IMR-90 (cell line): ENCODE measurements around the gene ZBTB7B. TPM values are rescaled to one million over a fixed set of nuclear protein-coding genes. Genes with fewer than 3 reads are reported as not detected.

Experiments
- ATAC-seq: fragments of 200-7000 bp; cut with Tn5 transposase; 2 replicates; pipeline ENCODE4 v1.9.1; 2020; ENCODE audit warnings: low read depth, mild to moderate bottlenecking, moderate library complexity
- BruUV-seq: library from RNA; stranded (reverse); fragments of 400-500 nt; replicated peaks from 2 replicates; lab custom pipeline; 2021; lab: Mats Ljungman, UMichigan
- CTCF ChIA-PET: fragments of 300-600 bp; formaldehyde crosslinking; extraction: SDS; loops from one replicate; lab custom pipeline; 2021; ENCODE audit warnings: antibody characterized with exemption; lab: Yijun Ruan, JAX
- POLR2A ChIA-PET: fragments of 300-600 bp; sonication (Branson Sonifier 250); formaldehyde crosslinking; loops from one replicate; lab custom pipeline; 2022; ENCODE audit warnings: antibody characterized with exemption; ENCODE audit not compliant: unreplicated experiment; lab: Charles Lee
- DNase-seq: peaks from one replicate; pipeline ENCODE4 v3.0.0; 2013
- H2AFZ ChIP-seq: replicated peaks from 2 replicates; pipeline ENCODE3; 2013; ENCODE audit warnings: low read length, mild to moderate bottlenecking; ENCODE audit not compliant: poor library complexity
- H2AK5ac ChIP-seq: 2 replicates; pipeline ENCODE4 v1.6.1; 2013; ENCODE audit warnings: low read depth, low read length, inconsistent platforms
- H2AK9ac ChIP-seq: replicated peaks from 2 replicates; pipeline ENCODE3; 2013; ENCODE audit warnings: mild to moderate bottlenecking, low read depth, low read length, moderate library complexity; ENCODE audit not compliant: poor library complexity
- H2BK120ac ChIP-seq: 2 replicates; pipeline ENCODE4 v1.6.1; 2013; ENCODE audit warnings: low read depth, low read length, inconsistent platforms
- H2BK15ac ChIP-seq: 3 replicates; pipeline ENCODE4 v1.6.1; 2013; ENCODE audit warnings: low read depth, low read length, inconsistent platforms
- H2BK20ac ChIP-seq: 2 replicates; pipeline ENCODE4 v1.6.1; 2013; ENCODE audit warnings: low read depth, mild to moderate bottlenecking, inconsistent platforms, low read length, moderate library complexity
- H2BK5ac ChIP-seq: 2 replicates; pipeline ENCODE4 v1.6.1; 2013; ENCODE audit warnings: mild to moderate bottlenecking, low read depth, low read length, inconsistent platforms; ENCODE audit not compliant: poor library complexity, severe bottlenecking
- H3K14ac ChIP-seq: replicated peaks from 2 replicates; pipeline ENCODE4 v1.6.1; 2013; ENCODE audit warnings: low read depth, low read length, inconsistent platforms
- H3K18ac ChIP-seq: 2 replicates; pipeline ENCODE4 v1.6.1; 2013; ENCODE audit warnings: low read depth, low read length, control low read depth
- H3K23ac ChIP-seq: 2 replicates; pipeline ENCODE4 v1.6.1; 2013; ENCODE audit warnings: low read depth, low read length, inconsistent platforms
- H3K27ac ChIP-seq: 2 replicates; pipeline ENCODE4 v1.5.1; 2013; ENCODE audit warnings: mild to moderate bottlenecking, control low read depth, low read length; ENCODE audit not compliant: insufficient read depth
- H3K27me3 ChIP-seq: 2 replicates; pipeline ENCODE4 v1.6.1; 2013; ENCODE audit warnings: low read length; ENCODE audit not compliant: control insufficient read depth, insufficient read depth
- H3K36me3 ChIP-seq: 2 replicates; pipeline ENCODE4 v1.6.1; 2013; ENCODE audit warnings: low read length, mixed read lengths; ENCODE audit not compliant: control insufficient read depth, insufficient read depth
- H3K4ac ChIP-seq: 2 replicates; pipeline ENCODE4 v1.6.1; 2013; ENCODE audit warnings: low read depth, low read length, inconsistent platforms
- H3K4me1 ChIP-seq: 2 replicates; pipeline ENCODE4 v1.6.1; 2013; ENCODE audit warnings: low read length, mixed read lengths; ENCODE audit not compliant: control insufficient read depth, insufficient read depth
- H3K4me2 ChIP-seq: 2 replicates; pipeline ENCODE4 v1.6.1; 2013; ENCODE audit warnings: low read depth, mild to moderate bottlenecking, control low read depth, low read length, moderate library complexity
- H3K4me3 ChIP-seq: 2 replicates; pipeline ENCODE4 v1.5.1; 2013; ENCODE audit warnings: low read depth, mild to moderate bottlenecking, control low read depth, low read length, moderate library complexity; ENCODE audit not compliant: insufficient read depth
- H3K56ac ChIP-seq: 2 replicates; pipeline ENCODE4 v1.6.1; 2013; ENCODE audit warnings: low read length, inconsistent platforms; ENCODE audit not compliant: insufficient read depth; ENCODE audit errors: extremely low read depth
- H3K79me1 ChIP-seq, 2 experiments: 2 replicates each; pipeline ENCODE4 v1.6.1; 2013; ENCODE audit warnings: low read length in 2 of 2, inconsistent platforms in 1 of 2, low read depth in 1 of 2
- H3K9ac ChIP-seq: 2 replicates; pipeline ENCODE4 v1.6.1; 2013; ENCODE audit warnings: low read depth, low read length, control low read depth
- H3K9me1 ChIP-seq: 2 replicates; pipeline ENCODE4 v1.6.1; 2013; ENCODE audit warnings: low read length, inconsistent platforms; ENCODE audit not compliant: insufficient read depth
- H3K9me3 ChIP-seq: 2 replicates; pipeline ENCODE4 v1.6.1; 2013; ENCODE audit warnings: low read length; ENCODE audit not compliant: control insufficient read depth, insufficient read depth
- H4K20me1 ChIP-seq: 2 replicates; pipeline ENCODE4 v1.6.1; 2013; ENCODE audit warnings: low read length, inconsistent platforms; ENCODE audit not compliant: insufficient read depth
- H4K5ac ChIP-seq: 2 replicates; pipeline ENCODE4 v1.6.1; 2013; ENCODE audit warnings: mild to moderate bottlenecking, low read depth, low read length, control low read depth
- H4K8ac ChIP-seq, 2 experiments: 2 replicates each; pipeline ENCODE4 v1.6.1; 2013; ENCODE audit warnings: low read depth in 2 of 2, low read length in 2 of 2, control low read depth in 1 of 2, inconsistent platforms in 1 of 2
- H4K91ac ChIP-seq: 2 replicates; pipeline ENCODE4 v1.6.1; 2013; ENCODE audit warnings: low read depth, low read length, inconsistent platforms; ENCODE audit not compliant: insufficient read depth
- BHLHE40 ChIP-seq: fragments of 150-350 bp; IDR thresholded peaks from 2 replicates; pipeline ENCODE4 v1.6.1; 2016; ENCODE audit warnings: mild to moderate bottlenecking, low read depth, low read length
- CEBPB ChIP-seq: IDR thresholded peaks from 2 replicates; pipeline ENCODE4 v1.6.1; 2012; ENCODE audit warnings: low read depth, low read length, improper control_type of control experiment
- CHD1 ChIP-seq: IDR thresholded peaks from 2 replicates; pipeline ENCODE4 v1.6.1; 2012; ENCODE audit warnings: low read depth, low read length, improper control_type of control experiment
- FOS ChIP-seq: fragments of 150-350 bp; IDR thresholded peaks from 2 replicates; pipeline ENCODE4 v1.6.1; 2016; ENCODE audit warnings: low read depth, low read length
- MAZ ChIP-seq: IDR thresholded peaks from 2 replicates; pipeline ENCODE4 v1.6.1; 2012; ENCODE audit warnings: low read depth, mild to moderate bottlenecking, low read length, improper control_type of control experiment, moderate library complexity, borderline replicate concordance
- MXI1 ChIP-seq: IDR thresholded peaks from 2 replicates; pipeline ENCODE4 v1.6.1; 2012; ENCODE audit warnings: low read depth, mild to moderate bottlenecking, low read length, moderate library complexity, borderline replicate concordance
- NFE2L2 ChIP-seq: fragments of 150-350 bp; IDR thresholded peaks from 2 replicates; pipeline ENCODE4 v1.6.1; 2016; ENCODE audit warnings: low read depth, mild to moderate bottlenecking, low read length
- RAD21 ChIP-seq: IDR thresholded peaks from 2 replicates; pipeline ENCODE4 v1.6.1; 2012; ENCODE audit warnings: low read length, improper control_type of control experiment
- RCOR1 ChIP-seq: IDR thresholded peaks from 2 replicates; pipeline ENCODE4 v1.6.1; 2012; ENCODE audit warnings: mild to moderate bottlenecking, low read length, improper control_type of control experiment; ENCODE audit not compliant: insufficient replicate concordance
- RFX5 ChIP-seq: IDR thresholded peaks from 2 replicates; pipeline ENCODE4 v1.8.0; 2012; ENCODE audit warnings: low read depth, mild to moderate bottlenecking, low read length, moderate library complexity
- SMC3 ChIP-seq: fragments of 150-350 bp; IDR thresholded peaks from 2 replicates; pipeline ENCODE4 v1.6.1; 2016; ENCODE audit warnings: low read depth, mild to moderate bottlenecking, antibody characterized with exemption, low read length, moderate library complexity
- WGBS, 2 experiments: methylation state at CpG; one replicate each; pipeline versions ENCODE4 v1.1.5 to v1.1.7; 2013; ENCODE audit warnings: missing lambda C conversion rate in 2 of 2; ENCODE audit not compliant: insufficient read length in 1 of 2; ENCODE audit errors: extremely low coverage in 2 of 2; 5-methylcytosine and 5-hydroxymethylcytosine counted together
- dilution Hi-C: fragments of 300-500 bp; cut with HindIII; formaldehyde crosslinking; loops from one replicate; pipeline ENCODE4 v1.14.3; 2018; ENCODE audit warnings: low sequenced_read_pairs; ENCODE audit not compliant: unreplicated experiment
- in situ Hi-C: fragments of 300-500 bp; cut with MboI; formaldehyde crosslinking; loops from 3 replicates; pipeline ENCODE4 v1.14.3; 2019; ENCODE audit warnings: low sequenced_read_pairs, inconsistent platforms, mixed read lengths
- intact Hi-C: fragments of 100-400 bp; cut with micrococcal nuclease; formaldehyde crosslinking; loops from 2 replicates; pipeline ENCODE4 v1.10.0; 2022
- polyA plus RNA-seq, 3 experiments: library from polyadenylated mRNA; depleted of rRNA; stranded (reverse); fragments of >200 nt; gene quantifications; 2 replicates each; pipeline ENCODE4 v1.2.3, GENCODE V29; 2012; ENCODE audit warnings: low replicate concordance in 1 of 3
- total RNA-seq: library from RNA; depleted of rRNA; stranded (reverse); fragments of >200 nt; gene quantifications from 2 replicates; pipeline ENCODE4 v1.2.3, GENCODE V29; 2012
- TF ChIP-seq, protein P1 (sequence below): conservative IDR thresholded peaks from 2 replicates; pipeline ENCODE4 v1.5.1; 2012; ENCODE audit warnings: mild to moderate bottlenecking, low read depth, low read length, improper control_type of control experiment

Gene ZBTB7B
- total and polyA plus RNA-seq, 2 of the 4 experiments (the other 2 are of a cell fraction), result 7.7 to 17.4 TPM

DNA sequence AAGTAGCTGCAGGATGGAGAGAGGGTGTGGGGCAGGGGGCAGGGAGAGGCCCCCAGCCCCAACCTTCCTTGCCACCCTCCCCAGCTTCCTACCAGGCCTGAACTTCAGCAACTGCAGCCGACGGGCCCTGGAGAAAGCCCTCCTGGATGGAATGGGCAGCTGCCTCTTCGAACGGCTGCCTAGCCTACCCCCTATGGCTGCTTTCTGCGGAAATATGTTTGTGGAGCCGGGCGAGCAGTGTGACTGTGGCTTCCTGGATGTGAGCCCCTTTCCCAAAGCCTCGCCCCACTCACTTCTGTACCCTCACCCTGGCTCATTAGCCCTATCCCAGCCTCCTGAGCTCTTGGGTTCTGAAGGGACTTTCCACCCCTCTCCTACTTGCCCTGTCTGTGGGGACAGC is 54.5 kb downstream of the ZBTB7B start:
- ATAC-seq, result no peak
- Histone ChIP-seq H3K18ac (no peak overlapping the region), H3K27me3 (no peaks in the 10 kb centered on the region), H4K20me1 (peaks cover 9% of the 10 kb centered on the region), H3K79me1 (peaks cover 0 to 8% of the 10 kb centered on the region in 2 experiments; a peak in 2 of 4 replicates), H2BK120ac (no peak overlapping the region), H3K9ac (no peak overlapping the region), H3K9me3 (no peaks in the 10 kb centered on the region), H4K5ac (no peak overlapping the region), H3K14ac (no peak overlapping the region), H4K91ac (no peak overlapping the region), H3K4me1 (peaks cover 4% of the 10 kb centered on the region; the same call in 1 of the 2 replicates), H3K4ac (no peak overlapping the region), H2AFZ (no peak overlapping the region), H3K23ac (no peak overlapping the region), H2AK5ac (no peak overlapping the region), H2AK9ac (no peak overlapping the region), H4K8ac (no peak overlapping the region), H3K36me3 (peaks cover 15% of the 10 kb centered on the region), H2BK20ac (no peak overlapping the region), H2BK15ac (no peak overlapping the region), H3K4me2 (no peak overlapping the region), H3K56ac (no peak overlapping the region), H3K9me1 (no peaks in the 10 kb centered on the region), H3K4me3 (no peak overlapping the region), H2BK5ac (no peak overlapping the region), H3K27ac (no peak overlapping the region)
- in situ Hi-C loops (loop anchor here (10.0 kb wide), 1 partner anchor 102 kb away; the partner anchor contains the start of gene PBXIP1), intact Hi-C loops (no loop called here), dilution Hi-C loops (no loop called here)
- no CpG with 5 or more reads among the region's 8 CpGs for WGBS, 2 experiments
- CTCF ChIA-PET, result interaction anchor here (1.3 kb wide), 1 partner anchor 12 kb away, joined by 5 read pairs; no protein-coding TSS in a partner anchor
- DNase-seq, result no peak
- TF ChIP-seq BHLHE40, result no peak
- TF ChIP-seq RCOR1, result no peak
- TF ChIP-seq, protein P1, sequence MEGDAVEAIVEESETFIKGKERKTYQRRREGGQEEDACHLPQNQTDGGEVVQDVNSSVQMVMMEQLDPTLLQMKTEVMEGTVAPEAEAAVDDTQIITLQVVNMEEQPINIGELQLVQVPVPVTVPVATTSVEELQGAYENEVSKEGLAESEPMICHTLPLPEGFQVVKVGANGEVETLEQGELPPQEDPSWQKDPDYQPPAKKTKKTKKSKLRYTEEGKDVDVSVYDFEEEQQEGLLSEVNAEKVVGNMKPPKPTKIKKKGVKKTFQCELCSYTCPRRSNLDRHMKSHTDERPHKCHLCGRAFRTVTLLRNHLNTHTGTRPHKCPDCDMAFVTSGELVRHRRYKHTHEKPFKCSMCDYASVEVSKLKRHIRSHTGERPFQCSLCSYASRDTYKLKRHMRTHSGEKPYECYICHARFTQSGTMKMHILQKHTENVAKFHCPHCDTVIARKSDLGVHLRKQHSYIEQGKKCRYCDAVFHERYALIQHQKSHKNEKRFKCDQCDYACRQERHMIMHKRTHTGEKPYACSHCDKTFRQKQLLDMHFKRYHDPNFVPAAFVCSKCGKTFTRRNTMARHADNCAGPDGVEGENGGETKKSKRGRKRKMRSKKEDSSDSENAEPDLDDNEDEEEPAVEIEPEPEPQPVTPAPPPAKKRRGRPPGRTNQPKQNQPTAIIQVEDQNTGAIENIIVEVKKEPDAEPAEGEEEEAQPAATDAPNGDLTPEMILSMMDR, result no peak
- no peak for TF ChIP-seq NFE2L2
- TF ChIP-seq MXI1, result no peak
- TF ChIP-seq FOS, result no peak
- TF ChIP-seq SMC3, result no peak
- no peak for TF ChIP-seq MAZ
- no peak for TF ChIP-seq RFX5
- no peak for TF ChIP-seq CEBPB
- no peak for TF ChIP-seq CHD1
- TF ChIP-seq RAD21, result no peak
- POLR2A ChIA-PET, result no interaction called here
- BruUV-seq, result no TSS peak
